NCI-H187 treated with DMSO at 0.1 percent for 48 hours (cell line): ENCODE data around the gene CPEB1.

ENCODE experiments used
- DNase-seq: peaks from one replicate; lab custom pipeline; 2025; lab: John Stamatoyannopoulos, UW

CPEB1 gene

DNA sequence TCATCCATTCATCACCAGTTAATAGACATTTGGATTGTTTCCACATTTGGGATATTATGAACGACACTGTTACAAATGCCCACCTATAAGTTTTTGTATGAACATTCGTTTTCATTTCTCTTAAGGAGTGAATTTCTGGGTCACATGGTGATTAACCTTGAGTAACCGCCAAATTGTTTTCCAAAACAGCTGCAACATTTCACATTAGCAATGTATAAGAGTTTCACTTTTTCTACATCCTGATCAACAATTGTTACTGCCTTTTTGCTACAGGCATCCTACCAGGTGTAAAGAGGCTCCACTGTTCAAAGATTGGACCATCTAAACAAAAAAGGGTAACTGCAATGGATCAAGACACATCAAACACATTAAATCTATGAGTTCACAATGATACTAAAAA is 52.0 kb downstream of the CPEB1 start:
- no peak for DNase-seq

DNA sequence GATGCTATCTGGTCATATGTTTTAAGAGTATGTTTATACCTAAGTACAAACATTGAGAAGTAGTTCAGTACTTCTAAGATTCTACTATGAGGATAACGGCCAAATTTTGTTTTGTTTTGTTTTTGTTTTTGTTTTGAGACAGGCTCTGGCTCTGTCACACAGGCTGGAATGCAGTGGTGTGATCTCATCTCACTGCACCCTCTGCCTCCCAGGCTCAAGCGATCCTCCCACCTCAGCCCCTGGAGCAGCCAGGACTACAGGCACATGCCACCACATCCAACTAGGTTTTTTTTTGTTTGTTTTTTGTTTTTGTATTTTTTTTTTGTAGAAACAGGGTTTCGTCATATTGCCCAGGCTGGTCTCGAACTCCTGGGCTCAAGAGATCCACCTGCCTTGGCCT is 59.4 kb downstream of the CPEB1 start:
- no peak for DNase-seq

DNA sequence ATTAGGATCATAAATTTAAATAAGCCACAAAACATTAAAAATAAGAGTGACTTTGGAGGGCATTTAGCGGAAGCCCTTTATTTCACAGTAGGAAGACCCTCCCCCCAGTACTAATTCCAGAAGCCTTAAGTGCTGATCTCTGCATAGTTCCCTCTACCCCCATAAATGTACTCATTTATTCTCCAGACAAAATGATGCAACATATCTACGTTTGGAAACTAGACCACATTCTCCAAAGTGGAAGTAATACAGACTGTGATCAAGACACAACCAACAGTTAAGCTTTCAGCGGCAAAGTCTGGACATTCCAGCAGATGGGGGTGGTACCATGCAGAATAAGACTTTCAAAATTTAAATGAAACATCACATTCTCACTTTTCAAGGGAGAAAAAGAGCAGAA is 62.1 kb downstream of the CPEB1 start:
- no peak for DNase-seq

DNA sequence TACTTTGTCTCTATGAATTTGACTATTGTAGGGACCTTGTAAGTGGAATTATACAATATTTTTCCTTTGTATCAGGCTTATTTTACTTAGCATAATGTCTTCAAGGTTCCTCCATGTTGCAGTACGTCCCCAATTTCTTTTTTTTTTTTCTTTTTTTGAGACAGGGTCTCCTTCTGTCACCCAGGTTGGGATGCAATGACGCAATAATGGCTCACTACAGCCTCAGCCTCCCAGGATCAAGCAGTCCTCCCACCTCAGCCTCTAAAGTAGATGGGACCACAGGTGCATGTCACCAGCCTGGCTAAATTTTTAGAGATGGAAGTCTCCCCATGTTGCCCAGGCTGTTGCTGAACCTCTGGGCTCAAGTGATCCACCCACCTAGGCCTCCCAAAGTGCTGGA is 66.5 kb downstream of the CPEB1 start:
- no peak for DNase-seq

DNA sequence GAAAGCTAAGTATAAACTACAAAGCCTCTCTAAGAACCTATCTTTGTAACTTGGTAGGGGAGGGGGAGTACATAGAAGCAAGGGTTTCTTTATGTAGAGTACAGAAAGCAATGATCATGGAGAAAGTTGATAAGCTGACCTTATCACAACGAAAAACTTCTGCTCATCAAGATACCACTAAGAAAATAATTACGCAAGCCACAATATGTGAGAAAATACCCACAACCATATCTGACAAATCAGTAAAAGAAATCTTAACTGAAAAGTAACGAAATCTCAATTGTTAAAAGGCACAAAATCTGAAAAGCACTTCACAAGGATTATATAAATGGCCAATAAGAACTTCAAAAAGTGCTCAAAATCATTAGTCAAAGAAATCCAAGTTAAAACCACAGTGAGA is 71.8 kb downstream of the CPEB1 start:
- no peak for DNase-seq

DNA sequence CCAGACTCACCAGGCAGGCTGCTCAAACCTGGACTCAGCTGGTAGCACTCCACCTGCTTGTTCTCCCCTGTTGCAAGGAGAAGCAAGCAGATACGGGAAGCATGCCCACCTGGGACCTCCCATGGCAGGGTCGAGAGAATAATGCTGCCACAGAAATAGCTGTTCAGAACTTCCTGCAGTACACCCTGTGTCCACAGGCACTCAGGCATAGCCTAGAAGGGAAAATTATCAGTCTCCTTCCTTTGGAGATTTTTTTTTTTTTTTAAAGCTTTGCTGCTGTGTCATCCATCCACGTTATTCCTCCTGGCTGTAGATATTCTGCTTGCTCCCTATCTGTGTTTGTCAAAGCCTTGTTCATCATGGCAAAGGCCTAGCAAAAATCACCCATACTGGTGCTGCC is 74.2 kb downstream of the CPEB1 start:
- no peak for DNase-seq

DNA sequence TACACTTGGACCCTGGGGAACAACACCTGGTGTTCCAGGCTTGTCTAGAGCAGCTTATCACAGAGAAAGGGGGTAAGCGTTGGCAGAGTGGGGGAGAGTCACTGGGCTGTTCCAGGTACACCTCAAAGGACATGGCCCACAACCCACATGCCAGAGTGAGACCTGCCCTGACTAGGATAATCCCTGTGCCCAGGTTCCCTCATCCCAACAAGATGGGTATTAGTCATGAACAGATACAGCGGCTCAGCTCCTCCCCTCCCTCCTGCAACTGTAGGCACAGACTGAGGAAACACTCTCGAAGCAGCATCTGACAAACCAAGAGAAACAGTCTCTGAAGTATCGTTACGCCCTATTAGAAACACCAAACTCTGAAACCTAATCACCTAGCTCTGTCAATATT is 74.9 kb downstream of the CPEB1 start:
- no peak for DNase-seq

DNA sequence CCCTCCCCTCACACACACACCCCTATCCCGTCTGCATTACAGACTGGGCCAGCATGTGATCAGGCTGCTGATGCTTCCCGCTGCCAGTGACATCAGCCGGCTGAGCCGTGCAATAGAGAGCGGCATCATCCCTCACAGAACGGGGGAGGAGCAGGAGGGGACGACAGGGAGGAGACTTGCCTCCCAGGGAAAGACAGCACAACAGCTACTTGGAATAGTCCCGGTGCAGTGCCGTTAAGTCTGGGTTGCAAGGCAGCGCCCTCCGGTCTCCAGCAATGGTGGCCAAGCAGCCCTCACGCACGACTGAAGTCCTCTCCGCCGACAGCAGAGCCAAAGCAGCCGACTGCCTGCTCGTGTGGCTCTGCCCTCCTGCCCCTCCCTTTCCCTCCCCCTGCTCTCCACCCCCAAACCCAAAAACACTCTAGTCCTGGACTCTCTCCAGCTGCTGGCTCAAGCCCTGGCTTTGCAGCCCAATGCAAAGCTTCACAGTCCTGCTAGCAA is 75.4 kb downstream of the CPEB1 start:
- no peak for DNase-seq

DNA sequence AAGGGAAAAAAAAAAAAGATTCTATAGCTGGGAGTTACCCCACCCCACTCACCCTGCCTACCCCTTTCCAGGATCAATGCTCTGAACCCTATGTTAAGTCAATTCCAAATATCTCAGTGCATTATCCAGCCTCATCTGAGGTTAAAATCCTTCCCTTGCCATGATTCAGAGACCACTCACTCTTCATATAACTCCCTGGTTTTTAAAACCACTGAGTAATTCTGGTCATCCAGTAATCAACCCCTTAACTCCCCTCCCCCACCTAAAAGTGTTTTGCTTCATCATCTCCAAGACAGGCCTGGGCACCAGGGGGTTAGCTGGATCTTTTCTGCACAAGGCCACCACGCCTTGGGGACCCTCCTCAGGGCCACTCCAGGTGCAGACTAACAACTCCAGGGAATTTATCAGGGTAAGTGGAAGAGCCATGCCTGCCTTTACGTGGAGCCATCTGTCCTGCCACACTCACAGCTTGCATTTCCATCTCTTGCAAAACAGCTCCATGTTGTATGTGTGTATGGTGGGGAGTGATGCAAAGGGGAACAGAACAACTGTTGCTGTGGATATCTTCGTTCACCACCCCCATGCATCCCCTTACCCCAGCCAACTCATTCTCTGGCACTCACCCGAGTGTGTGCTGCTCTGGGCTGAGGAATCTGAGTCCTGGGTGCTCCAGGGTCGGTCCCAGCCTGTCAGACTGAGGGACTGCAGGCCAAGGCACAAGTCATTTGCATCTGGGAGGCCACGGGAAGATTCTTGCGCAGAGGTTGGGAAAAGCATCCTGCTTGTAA is 76.2 kb downstream of the CPEB1 start:
- DNase-seq: no peak

DNA sequence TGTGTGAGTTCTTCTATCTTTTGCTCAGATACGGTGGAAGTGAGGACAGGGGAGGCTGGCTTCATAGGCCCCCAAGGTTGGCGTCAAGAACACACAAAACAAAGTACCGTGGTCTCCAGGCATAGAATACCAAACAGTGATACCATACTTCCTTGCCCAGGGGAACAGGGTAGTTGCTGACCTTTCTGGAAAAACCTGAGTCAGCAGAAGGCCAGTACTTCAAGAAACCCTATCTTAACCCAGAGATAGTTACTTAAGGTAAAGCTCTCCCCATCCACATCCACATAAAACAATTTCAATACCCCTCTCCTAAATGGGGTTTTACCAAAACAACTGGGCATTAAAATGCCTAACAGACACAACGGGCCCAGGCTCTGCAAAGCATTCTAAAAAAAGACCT is 77.3 kb downstream of the CPEB1 start:
- DNase-seq: no peak

DNA sequence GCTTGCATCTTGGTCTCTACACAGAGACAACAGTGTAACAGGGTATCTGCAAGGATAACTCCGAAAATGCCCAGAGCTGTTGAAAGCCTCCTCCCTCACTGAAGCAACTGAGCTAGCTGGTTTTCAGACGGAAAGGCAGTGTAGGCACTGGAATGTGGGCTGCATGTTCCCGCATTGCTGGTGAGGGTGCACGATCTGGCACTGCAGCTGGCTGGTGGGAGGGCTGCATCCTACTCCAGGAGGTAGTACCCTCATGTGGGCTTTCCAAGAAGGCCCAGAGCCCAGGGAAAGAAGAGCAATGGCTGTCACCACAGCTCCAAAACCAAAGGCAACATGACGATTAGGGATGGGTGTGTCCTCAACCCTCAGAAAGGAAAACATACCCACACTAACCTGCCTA is 78.2 kb downstream of the CPEB1 start:
- DNase-seq: no peak

DNA sequence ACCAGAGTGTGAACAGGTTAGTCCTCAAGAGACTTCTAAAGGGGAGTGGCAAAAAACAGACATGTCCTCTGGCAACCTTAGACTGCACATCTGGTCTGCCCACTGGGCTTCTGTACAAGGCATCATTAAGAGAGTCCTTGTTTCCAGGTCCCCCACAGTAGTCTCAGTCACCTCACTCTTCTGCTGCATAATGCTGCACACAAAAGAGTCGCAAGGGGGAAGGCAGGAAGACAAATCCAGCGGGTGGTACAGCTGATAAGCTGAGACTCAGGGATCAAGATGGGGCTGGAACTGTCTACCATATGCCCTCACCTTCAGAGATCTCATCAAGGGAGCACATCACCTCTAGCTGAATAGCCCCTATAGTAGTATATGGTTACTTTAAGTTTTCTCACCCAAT is 79.5 kb downstream of the CPEB1 start:
- DNase-seq: no peak

DNA sequence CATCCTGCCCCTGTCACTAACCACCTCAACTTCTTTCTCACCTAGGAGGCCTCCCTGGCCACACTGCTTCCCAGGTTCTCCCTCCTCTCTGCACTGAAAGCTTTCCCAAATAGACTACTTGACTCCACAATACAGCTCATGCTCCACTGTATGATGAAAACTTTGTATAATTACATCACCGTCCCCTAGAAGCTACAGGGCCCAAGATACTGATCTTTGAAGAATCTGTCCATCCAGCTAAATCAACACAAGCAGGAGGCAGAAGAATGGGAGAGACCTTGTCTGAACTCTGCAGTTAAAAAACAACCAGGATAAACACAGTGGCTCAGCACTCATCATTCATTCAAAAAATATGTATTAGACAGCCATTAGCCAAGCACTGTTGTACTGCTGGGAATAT is 80.5 kb downstream of the CPEB1 start:
- no peak for DNase-seq

DNA sequence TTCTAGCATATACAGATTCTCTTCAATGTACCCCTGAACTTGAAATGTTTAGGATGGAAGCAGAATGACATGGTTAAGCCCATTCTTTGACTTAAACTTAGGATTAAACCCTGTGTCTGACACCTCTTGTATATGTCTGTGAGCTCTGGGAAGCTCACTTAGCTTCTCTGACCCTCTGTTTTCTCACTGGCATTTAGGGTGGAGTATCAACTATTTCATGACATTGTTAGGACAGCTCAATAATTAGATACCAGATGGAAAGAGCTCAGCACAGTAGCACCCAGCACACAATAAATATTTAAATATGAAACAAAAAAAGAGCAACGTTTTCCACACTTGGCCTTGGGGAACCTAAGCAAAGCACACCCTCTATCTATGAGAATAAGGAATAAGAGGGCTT is 88.7 kb downstream of the CPEB1 start:
- DNase-seq: no peak

DNA sequence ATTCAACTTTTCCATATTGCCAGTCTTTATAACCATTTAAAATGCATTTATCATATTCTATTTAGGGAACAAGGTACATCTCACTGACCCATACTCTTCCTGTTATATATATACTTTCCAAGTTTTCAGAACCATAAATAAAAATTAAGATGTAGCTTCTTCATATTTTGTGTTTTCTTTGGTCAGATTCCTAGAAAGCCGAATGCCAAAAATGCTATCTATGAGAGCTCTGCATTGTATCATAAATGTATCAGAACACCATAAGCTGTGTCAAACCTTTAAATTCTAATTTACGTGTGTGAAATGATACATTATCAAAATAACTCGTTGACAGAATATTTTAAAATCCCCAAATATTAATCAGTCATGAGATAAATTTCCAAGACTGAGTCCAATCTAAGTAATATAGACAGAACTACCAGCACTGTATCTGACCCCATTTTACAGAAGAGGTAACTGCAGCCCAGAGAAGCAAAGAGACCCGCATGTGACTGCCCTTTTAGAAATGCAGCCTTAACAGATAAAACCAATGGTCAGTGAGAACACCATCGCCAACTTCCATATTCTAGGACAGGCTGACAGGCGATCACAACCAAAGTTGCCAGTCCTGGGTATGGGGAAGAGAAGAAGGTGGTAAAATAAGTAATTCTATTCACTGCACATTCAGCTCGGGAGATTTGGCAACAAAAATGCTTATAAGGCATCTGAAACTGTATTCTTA is 90.7 kb downstream of the CPEB1 start:
- DNase-seq: no peak

DNA sequence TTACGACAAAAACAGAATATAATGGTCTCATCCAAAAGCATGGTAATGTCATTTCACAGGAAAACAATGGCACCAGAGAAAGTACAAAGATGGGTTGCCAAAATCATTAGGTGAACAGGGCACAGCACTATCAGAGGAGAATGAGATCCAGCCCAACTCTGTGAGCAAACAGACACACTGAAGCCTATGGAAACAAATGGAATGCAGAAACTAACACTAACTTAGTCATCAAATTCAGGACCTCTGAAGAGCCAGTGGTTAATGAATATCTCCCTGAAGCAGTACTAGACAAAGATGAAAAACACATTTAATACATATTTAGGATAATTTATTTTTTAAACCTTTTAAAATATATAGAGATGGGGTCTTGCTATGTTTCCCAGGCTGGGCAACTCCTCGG is 92.3 kb downstream of the CPEB1 start:
- DNase-seq: no peak

DNA sequence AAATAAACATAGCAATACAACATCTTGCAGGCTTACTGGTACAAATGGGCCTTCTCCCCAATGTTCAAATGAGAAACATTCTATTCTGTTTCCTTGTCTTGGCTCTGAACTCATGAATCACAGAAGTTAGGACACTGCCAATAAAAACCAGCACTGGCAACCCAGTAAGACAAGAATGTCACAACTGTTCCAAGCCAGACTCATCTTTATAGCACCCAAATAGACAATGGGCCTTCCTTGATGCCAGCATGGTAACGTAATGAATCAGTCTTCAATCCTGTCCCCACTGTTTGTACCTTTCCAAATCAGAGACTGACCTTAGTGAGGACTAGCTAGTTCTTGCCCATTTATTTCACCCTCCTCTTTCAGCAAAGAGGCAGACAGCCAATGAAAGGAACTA is 92.8 kb downstream of the CPEB1 start:
- DNase-seq: no peak

DNA sequence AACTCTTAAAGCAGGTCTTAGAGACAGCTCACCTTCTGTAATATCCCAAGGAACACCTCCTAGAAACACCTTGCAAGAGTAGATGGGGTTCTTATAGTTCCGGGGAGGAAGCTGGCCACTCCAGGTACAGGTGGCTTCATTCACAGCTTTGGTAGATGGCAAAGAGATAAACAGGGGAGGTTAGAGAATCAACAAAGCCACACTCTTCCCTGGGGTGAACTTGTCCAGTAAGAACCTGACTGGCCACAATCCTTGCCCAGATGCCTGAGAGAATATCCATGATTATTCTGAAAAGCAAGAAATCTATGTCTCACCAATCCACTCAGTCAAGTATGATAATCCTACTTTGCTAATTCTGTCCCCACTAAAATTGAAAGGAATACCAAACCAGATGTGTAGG is 93.3 kb downstream of the CPEB1 start:
- no peak for DNase-seq

DNA sequence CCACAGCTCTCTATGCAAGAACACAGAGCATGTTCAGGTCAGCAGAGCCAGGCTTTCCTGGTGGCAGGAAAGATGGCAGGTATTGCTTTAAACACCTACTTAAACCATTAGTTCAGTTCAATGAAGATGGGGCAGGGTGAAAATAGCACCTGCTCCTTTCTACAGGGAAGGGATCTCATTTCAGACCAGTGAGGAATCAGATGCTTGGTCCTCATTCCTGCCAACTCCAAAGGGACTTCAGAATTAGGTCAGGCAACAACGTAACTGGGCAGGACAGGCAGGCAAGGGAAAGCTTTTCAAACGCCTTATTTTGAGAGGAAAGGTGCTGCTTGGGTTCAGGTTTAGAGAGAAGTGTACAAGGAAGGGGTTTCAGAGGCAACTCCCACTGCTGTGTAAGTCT is 94.3 kb downstream of the CPEB1 start:
- no peak for DNase-seq

DNA sequence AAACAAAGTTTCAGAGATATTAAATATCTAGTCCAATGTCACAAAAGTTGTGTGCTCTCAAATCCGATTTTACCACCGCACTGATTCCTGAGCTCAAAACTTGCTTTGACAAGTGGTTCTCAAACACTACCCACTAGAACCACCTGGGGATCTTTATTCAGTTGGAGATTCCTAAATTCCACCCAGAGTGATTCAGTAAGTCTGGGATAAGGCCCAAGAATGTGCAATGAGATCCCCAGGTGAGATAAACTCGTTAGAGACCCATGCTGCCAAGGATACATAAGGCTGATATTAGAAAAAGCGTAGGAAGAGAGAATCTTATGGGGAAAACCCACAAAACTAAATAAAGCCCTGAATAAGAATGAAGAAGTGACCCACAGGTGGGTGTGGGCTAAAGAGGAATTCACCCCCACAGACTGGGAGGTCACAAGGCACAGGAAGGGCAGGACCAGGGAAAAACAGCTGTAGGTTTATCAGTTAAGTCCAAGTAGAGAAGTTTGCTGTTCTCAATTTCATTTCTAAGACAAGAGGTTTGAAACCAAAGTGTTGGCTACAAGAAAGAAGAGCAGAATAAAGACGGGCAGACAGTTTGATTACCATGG is 95.4 kb downstream of the CPEB1 start:
- DNase-seq: no peak

DNA sequence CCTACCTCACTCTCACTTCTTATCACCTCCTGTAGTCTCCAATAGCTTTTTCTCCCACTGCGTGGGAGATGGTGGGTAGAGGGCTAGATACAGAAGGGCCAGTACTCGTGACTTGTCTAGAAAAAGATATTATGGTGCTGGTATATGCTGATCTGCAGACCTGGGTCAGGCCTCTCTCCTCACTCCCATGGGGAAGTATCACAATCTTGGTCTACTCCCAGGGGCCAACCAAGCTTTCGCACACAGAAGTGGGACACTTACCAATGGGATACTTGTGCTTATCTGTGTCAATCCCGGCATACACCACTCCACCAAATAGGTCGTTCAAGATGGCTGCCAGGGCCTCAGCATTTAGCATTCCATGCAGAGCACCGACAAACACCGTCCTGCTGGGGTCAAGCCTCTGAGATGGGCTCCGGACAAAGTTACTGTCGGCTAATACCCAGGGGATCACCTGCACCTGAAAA is 97.9 kb downstream of the CPEB1 start:
- no peak for DNase-seq

DNA sequence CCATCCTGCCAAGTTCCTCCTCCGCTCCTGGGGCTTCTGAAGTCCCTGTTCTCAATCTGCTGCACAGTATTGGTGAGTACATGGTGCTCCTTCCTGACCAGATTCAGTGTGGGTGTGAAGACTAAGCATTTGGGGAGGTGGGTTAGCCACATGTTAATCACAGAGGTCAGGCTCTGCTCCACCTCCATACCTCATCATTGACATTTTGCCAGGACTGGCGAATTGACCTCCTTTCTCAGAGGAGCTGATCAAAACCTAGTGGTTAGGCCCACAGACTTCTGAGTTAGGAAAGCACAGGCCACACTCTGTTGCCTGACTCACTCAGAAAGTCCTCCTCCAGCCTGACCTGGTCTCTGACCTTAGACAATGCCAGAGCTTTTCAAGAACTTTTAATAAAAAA is 98.5 kb downstream of the CPEB1 start:
- DNase-seq: no peak

DNA sequence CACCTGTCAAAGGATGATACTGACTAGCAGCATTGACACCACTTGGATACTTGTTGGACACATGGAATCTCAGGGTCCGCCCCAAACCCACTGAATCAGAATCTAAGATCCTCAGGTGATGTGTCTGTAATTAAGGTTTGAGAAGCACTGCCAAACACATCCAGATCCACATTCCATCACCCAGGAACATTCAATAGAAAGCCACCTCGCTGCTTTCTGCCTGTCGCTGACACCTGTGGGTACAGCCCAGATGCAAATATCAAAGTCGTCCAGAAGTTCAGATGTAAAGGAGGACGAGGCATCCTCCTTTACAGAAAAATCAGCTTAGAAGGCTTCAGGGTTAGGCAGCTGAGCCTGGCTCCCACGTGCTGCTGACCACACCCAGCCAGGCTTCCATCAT is 101.7 kb downstream of the CPEB1 start:
- no peak for DNase-seq
